Left renal cortex interstitium (tissue), 4 donors: ENCODE measurements around the gene LYRM9. TPM values are rescaled to one million over a fixed set of nuclear protein-coding genes. Genes with fewer than 3 reads are reported as not detected.
"Not testable (repeated sequence)": the region's sequence is repeated elsewhere in the genome, so short reads cannot be mapped to it uniquely, and the experiment has no call there.

Source experiments
- DNase-seq, 4 donors: peaks; one replicate each; pipeline ENCODE4 v3.0.0-alpha.2; 2013; ENCODE audit warnings: low read depth in 4 of 4, low spot score in 2 of 4, missing footprints in 1 of 4
- polyA plus RNA-seq, 4 donors: library from polyadenylated mRNA; unstranded; fragments of 120-200 nt; gene quantifications; one replicate each; pipeline ENCODE4 v1.2.1, GENCODE V29; 2013; ENCODE audit not compliant: insufficient read length in 4 of 4

Gene LYRM9
- polyA plus RNA-seq, 4 donors: 22.3 to 33.2 (median 26.1) TPM

DNA sequence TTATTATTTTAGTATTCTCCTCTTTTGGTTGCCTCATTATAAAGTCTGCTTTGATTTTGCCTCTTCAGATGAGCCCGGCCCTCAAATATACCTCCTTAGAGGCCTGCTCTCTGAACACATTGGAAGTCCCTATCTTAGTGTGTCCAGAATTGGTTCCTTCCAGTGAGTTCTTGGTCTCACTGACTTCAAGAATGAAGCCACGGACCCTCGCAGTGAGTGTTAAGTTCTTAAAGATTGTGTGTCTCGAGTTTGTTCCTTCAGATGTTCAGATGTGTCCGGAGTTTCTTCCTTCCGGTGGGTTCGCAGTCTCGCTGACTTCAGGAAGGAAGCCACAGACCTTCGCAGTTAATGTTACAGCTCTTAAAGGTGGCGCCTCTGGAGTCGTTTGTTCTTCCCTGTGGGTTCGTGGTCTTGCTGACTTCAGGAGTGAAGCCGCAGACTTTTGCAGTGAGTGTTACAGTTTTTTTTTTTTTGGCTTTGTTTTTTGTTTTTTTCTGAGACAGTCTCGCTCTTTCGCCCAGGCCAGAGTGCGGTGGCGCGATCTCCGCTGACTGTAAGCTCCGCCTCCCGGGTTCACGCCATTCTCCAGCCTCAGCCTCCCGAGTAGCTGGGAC lies 47.0 kb downstream of the LYRM9 start:
- no peak for DNase-seq

DNA sequence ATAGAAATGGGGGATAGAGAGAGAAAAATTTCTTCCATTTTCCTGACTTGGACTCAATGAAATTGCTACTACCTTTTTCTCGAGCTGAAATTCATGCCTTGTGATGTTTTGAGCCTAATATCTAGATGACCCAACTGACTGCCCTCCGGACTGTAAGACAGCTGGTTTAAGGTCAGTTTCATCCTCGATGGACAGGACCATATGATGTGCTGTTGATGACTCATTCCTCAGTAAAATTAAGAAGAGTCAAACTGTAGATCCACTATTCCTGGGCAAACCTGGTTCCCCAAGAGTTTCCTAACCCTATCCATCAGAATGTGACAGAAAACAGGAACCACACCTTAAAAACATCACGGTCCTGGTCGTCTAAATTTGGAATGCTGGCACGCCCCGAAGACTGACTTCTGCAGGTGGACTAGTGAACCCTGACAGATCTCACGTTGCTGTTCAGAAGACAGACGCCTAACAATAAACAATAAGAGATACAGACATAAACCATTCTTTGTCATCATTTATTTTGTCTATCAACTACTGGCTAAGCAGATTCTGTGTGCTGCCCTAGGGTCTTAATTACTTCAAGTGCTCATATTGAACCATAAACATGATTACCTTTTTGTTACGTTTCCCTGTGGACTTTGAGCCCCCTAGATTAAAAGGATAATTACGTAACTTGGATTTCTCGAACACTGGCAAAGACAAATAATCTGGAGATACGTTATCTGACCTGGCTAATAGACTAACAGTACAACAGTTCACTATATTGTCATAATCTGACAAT lies 47.7 kb downstream of the LYRM9 start:
- DNase-seq: no peak

DNA sequence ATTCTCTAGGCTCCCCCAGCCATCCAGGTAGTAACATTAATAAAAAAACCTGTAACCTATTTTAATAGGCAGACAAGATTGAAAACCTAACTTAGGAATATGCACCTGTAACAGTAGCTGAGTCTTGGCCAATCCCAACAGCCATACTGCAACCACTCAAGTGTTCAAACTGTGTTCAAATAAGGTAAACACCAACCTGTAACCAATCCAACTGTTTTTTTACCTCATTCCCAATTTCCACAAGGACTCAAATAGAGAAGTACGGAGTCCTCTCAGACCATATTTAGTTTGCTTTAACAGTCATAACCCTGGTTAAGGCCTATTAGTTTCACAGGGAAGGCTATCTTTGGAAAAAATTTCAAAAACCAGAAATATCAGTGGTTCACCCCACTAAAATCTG lies 52.5 kb downstream of the LYRM9 start:
- DNase-seq: no peak

DNA sequence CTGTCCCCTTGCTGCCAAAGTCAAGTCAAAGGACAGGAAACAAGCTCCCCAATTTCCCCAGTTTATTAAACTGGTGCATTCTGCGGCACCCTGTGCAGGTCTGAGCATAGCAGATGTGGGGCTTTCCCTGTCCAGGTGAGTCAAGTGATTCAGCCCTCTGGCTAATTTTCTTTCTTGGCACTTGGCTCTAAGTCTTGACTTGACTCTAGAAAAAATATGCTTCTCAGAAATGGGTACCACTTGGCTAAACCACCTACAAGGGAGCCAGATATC lies 52.8 kb downstream of the LYRM9 start:
- not testable (repeated sequence) for DNase-seq

DNA sequence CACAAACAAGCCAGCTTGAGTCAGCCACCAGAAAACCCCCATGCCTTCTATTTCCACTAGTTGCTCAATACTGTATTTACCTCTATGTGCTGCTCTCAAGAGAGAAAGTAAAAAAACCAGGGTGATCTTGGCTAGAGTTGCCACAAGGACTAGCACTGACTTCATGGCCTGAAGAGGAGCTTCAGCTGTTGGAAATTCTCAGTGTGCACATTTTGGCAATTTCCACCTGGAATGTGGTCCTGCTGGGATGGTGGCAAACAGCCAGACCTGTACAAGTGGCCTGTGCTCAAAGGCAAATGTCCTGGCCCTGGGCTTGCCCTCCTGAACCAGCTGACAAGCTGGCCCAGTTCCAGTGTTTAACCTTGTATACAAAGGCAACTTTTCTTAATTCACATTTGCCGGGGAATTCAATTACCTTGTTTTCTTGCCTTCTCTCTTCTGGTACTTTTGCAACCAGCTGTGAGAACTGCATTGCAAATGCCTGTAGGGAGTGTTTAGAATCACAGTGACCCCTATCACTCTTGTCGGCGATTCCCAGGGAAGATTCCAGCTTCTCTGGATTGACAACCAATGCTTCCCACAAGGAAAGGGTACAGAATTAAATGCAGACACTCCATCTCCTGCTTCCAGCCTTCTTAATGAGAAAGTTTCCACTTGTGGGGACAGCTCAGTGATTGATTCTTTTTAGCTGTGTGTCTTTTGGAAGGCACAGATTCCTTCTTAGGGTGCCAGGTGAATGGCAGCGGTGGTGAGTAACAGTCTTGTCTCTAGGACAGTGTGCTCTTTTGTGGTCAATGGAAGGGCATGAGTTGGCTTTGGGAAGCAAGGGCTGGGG lies 53.4 kb downstream of the LYRM9 start:
- DNase-seq: not testable (repeated sequence)

DNA sequence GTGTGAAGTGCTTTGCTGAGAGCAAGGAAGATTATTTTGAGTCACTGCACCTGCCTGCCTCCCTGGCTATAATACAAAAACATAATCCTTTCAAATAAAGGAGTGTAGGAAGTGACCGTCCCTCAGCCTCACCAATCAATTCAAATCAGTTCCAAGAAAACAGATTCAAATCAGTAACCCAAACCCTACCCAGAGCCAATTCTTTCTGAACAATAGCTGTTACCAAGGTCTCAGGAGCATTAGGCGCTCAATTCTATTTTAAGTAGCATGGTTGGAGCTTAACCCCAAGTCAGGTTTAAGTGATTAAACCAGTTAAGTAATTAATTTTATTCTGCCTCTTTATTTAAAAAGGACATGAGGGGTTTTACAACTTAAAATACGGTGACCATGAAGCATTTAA lies 54.6 kb downstream of the LYRM9 start:
- DNase-seq: not testable (repeated sequence)

DNA sequence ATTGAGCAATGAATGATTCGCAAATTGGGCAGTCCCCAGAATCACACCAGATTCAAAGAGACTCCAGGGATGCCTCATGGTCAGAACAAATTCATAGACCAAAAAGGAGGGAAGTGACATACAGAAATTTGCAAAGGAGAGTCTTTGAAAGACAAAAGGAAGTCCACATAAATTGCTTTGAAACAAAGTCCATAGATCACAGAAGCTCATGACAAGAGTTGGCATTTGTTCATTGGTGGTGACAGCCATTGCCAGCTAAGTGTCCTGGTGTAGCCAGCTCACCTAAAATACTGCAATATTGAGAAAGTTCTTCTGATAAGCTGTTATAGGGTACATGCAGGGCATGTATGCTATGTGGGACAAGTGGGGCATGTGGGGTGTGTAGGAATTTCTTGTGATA lies 55.4 kb downstream of the LYRM9 start:
- not testable (repeated sequence) for DNase-seq

DNA sequence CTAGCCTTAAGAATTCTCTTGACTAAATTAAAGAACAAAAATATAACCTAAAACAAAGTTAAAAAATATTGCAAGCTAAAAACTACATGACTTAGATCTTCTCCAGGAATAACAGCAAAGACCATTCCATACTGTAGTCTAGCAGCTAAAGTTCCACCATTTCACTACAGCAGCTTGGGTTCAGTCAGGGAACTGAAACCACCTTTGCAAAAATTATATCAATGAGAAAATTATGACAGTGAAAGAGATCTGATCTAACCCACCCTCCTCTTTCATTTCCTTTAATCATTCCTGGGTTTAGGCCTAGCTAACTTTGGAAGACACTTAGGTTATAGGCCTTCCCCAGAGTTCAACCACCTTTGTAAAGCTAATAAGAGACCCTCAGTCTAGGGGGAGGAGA lies 56.5 kb downstream of the LYRM9 start:
- no peak for DNase-seq

DNA sequence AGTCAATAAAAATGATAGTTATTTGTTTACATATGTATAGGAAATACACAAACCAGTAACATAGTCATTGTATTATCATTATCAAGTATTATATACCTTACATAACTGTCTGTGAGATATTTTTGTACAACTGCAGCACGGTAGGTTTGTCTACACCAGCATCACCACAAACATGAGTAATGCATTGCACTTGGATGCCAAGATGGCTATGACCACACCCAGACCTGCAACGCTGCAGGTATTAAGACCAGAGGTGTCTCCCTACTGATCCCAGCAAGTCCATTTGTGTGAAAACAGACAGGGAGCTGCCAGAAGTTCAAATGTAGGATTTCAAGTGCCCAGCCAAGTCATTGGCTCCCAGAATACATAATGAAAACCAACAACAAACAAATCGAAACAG lies 58.6 kb downstream of the LYRM9 start:
- DNase-seq: no peak

DNA sequence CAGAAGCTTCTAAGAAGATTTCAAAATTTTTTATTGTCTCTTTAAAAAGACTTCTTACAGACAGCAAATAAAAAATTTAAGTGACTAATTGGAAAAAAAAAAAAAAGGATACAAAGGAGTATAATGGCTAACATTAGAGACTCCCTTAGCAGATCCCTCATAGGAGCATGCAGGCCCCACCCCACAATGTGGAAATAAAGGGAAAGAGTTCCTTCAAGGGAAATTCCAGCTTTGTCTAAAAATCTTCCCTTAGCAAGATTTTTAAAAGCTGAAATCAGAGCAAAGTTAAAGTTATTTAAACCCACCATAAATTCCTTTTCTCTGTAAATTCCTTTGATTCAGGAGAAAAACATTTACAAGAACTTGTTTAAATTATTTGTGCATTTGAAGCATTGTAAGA lies 60.3 kb downstream of the LYRM9 start:
- DNase-seq: no peak

DNA sequence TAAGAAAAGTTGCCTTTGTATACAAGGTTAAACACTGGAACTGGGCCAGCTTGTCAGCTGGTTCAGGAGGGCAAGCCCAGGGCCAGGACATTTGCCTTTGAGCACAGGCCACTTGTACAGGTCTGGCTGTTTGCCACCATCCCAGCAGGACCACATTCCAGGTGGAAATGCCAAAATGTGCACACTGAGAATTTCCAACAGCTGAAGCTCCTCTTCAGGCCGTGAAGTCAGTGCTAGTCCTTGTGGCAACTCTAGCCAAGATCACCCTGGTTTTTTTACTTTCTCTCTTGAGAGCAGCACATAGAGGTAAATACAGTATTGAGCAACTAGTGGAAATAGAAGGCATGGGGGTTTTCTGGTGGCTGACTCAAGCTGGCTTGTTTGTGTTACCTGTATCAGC lies 63.3 kb downstream of the LYRM9 start:
- not testable (repeated sequence) for DNase-seq

DNA sequence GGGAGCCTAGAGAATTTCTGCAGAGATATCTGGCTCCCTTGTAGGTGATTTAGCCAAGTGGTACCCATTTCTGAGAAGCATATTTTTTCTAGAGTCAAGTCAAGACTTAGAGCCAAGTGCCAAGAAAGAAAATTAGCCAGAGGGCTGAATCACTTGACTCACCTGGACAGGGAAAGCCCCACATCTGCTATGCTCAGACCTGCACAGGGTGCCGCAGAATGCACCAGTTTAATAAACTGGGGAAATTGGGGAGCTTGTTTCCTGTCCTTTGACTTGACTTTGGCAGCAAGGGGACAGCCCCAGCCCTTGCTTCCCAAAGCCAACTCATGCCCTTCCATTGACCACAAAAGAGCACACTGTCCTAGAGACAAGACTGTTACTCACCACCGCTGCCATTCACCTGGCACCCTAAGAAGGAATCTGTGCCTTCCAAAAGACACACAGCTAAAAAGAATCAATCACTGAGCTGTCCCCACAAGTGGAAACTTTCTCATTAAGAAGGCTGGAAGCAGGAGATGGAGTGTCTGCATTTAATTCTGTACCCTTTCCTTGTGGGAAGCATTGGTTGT lies 63.9 kb downstream of the LYRM9 start:
- DNase-seq: not testable (repeated sequence)

Other genes with a start within 250 kb of the LYRM9 start
- 1 to 10 TPM; 1.7 to 2.1 (median 2.0) TPM for gene NOS2, start 92.8 kb downstream of the LYRM9 start, polyA plus RNA-seq
- 10 to 100 TPM; 46.6 to 56.1 (median 46.9) TPM for gene NLK, start 149.3 kb upstream of the LYRM9 start, polyA plus RNA-seq